ENCODE measurements around the gene SPCS1. TPM values are rescaled to one million over a fixed set of nuclear protein-coding genes. Genes with fewer than 3 reads are reported as not detected.

SPCS1 gene
- 124 TPM for total RNA-seq (2021; ENCODE audit: unreplicated experiment)
- 96.1 and 109 TPM in 2 replicates for polyA plus RNA-seq (2012)
- percentile 76 among the genes with signal in this experiment for Bru-seq, nascent RNA
- BruChase-seq, experiment 1, labeled RNA remaining after a 6-hour chase, result percentile 94 among the genes with signal in this experiment
- BruChase-seq, experiment 2, labeled RNA remaining after a 2-hour chase, result percentile 82 among the genes with signal in this experiment
- long read RNA-seq, full-length matches to known transcripts, result 108 of 155 reads
- long read RNA-seq, partial matches to known transcripts, result 40 of 155 reads
- long read RNA-seq, other reads (novel, unspliced or antisense), result 7 of 155 reads

DNA sequence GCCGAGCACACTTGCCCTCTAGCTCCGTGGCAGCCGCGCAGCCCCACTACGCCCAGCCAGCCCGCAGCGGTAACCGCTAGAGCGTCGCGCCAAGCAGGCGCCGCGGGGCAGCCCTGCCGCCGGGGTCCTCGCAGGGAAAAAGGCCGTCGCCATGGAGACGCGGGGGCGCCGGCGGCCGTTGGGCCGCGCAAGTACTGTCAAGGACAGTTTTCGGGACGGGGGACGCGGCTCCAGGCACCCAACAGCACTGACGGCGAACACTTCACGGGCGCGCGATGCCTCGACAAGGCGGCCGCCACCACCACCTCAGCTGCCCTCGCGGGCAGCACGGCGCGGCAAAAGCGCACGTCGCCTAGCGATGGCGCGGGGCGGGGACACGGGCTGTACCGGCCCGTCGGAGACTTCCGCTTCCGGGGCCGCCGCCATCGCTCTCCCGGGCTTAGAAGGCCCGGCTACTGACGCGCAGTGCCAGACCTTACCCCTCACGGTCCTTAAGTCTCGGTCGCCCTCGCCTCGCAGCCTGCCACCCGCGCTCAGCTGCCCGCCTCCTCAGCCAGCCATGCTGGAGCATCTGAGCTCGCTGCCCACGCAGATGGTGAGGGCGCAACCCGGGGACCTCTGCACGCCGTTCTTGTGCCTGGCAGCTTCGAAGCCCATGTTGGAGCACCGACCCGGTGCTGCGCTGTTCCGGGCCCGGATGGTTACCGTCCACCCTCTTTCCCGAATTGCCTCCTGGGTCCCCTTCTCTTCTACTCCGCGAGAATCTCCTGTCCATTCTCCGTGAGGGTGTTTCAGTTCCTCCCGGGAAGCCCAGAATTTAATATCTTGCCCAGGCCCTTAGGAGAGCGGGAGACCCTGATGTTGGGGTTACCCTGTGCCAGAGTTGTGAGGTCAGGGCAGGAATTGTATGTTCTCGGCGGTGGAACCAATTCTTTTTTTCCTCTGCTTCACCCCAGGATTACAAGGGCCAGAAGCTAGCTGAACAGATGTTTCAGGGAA, at the start of gene SPCS1, which contains the start of gene GLT8D1:
Gene SPCS1 (plus strand): TSS at position 419 of the 999 bp plus-strand sequence. CDS start 141 bp downstream, at position 560.
Gene GLT8D1 (minus strand): TSS at position 104 of the 999 bp plus-strand sequence. CDS start 5,331 bp downstream, outside the sequence.
- Histone ChIP-seq H3K27ac (ENCODE audit: low read depth, low read length) (peak within 1 kb of the TSS; percentile 96), H4K20me1 (ENCODE audit: insufficient read depth) (no peaks in the 10 kb centered on the region), H3K9ac (ENCODE audit: low read length) (peak within 1 kb of the TSS; percentile 91), H3K4me2 (ENCODE audit: low read length) (peak within 1 kb of the TSS; percentile 99), H3K36me3 (ENCODE audit: control insufficient read depth in 1 of 2, insufficient read depth in 2 of 2, low read length in 2 of 2) (peaks cover 10% of the 10 kb centered on the region in 2 experiments; a peak in 3 of 4 replicates), H2AFZ (ENCODE audit: low read depth, low read length, poor library complexity, severe bottlenecking) (peak within 1 kb of the TSS; percentile 45), H3K4me3 (replicated peaks in 1 of 2; ENCODE audit: low read depth in 1 of 2, low read length in 2 of 2) (peak within 1 kb of the TSS; percentile 94 to 96), H3K79me2 (ENCODE audit: insufficient read depth, low read length) (peaks cover 61% of the 10 kb centered on the region), H3K4me1 (ENCODE audit: control insufficient read depth in 1 of 2, insufficient read depth in 2 of 2, low read length in 2 of 2) (peaks cover 10 to 12% of the 10 kb centered on the region in 2 experiments; a peak in 3 of 4 replicates), H3K9me3 (ENCODE audit: control insufficient read depth in 1 of 2, insufficient read depth in 1 of 2, low read depth in 1 of 2, low read length in 2 of 2) (no peaks in the 10 kb centered on the region), H3K9me2 (ENCODE audit: insufficient read depth) (no peaks in the 10 kb centered on the region), H3K27me3 (ENCODE audit: insufficient read depth, low read length) (no peaks in the 10 kb centered on the region)
- BruUV-seq (replicated peaks), result TSS peak; percentile 52
- intact Hi-C loops (cut with micrococcal nuclease), result no loop called here
- ChIA-PET CTCF (no interaction called here), RAD21 (ENCODE audit: low non-redundant PET in 1 of 2, low total read pairs in 2 of 2, uncharacterized antibody in 2 of 2, unreplicated experiment in 2 of 2) (no interaction called here), POLR2A (interaction anchor here (0.6 to 1.0 kb wide), 3 partner anchors 16 to 237 kb away, joined by 3 to 4 read pairs (median 3); no protein-coding TSS in a partner anchor)
- peak; percentile 91 for TF ChIP-seq YY1 (IDR thresholded peaks at IDR 0.05; ENCODE audit: extremely low read depth, insufficient replicate concordance, low read depth, low read length)
- no peak for TF ChIP-seq EZH2phosphoT487 (IDR thresholded peaks at IDR 0.05; ENCODE audit: borderline replicate concordance)
- peak; percentile 84 for TF ChIP-seq ZFX (IDR thresholded peaks at IDR 0.05)
- peak; percentile 95 for TF ChIP-seq SIN3A (IDR thresholded peaks at IDR 0.05; ENCODE audit: low read depth)
- TF ChIP-seq MAX (IDR thresholded peaks at IDR 0.05), result peak; percentile 89
- TF ChIP-seq CEBPB (IDR thresholded peaks at IDR 0.05; ENCODE audit: low read depth), result no peak
- no peak; the same call in 1 of the 2 replicates for TF ChIP-seq SP1 (IDR thresholded peaks at IDR 0.05; ENCODE audit: low read depth)
- TF ChIP-seq EGR1 (IDR thresholded peaks at IDR 0.05; ENCODE audit: low read depth), result peak; percentile 78
- peak; percentile 80 for TF ChIP-seq POLR2AphosphoS5 (IDR thresholded peaks at IDR 0.05; ENCODE audit: low read depth, low read length)
- peak; percentile 12 for TF ChIP-seq POLR2A (IDR thresholded peaks at IDR 0.05; ENCODE audit: borderline replicate concordance, extremely low read depth, insufficient read depth, insufficient read length)
- DNase-seq (ENCODE audit: low read depth, low spot score) (peak; percentile 68), ATAC-seq (peak; percentile 93)
